ENCODE measurements around the gene THG1L.
A peak's percentile ranks its signal among the peaks of the same experiment; 100 is the strongest.

GRCh38 chr5:157761690-157762621 lies 30.7 kb downstream of the THG1L start:
- TF ChIP-seq CTCF (IDR thresholded peaks at IDR 0.05) (peak; percentile 67), MAX (CRISPR knock-in tag; IDR thresholded peaks at IDR 0.05) (no peak), EMX1 (CRISPR knock-in tag; IDR thresholded peaks at IDR 0.05) (no peak)

Data from WTC11 (cell line).